Measurements from ENCODE around the gene SOS1. TPM values are rescaled to one million over a fixed set of nuclear protein-coding genes. Genes with fewer than 3 reads are reported as not detected.

Gene SOS1
- total and polyA plus RNA-seq, 9 donors, result 14.4 to 70.1 (median 41.8) TPM

- Histone ChIP-seq H3K4me1 (ENCODE audit: insufficient read depth) (no peaks in the 10 kb centered on the region), H3K27ac (no peak overlapping the region), H3K4me3 (no peak overlapping the region), H3K36me3 (no peaks in the 10 kb centered on the region), H3K9me3 (no peaks in the 10 kb centered on the region), H3K27me3 (no peaks in the 10 kb centered on the region)
- no peak for DNase-seq
- TF ChIP-seq EP300 (IDR thresholded peaks at IDR 0.05), result no peak
- no peak for TF ChIP-seq POLR2A (IDR thresholded peaks at IDR 0.05)
- no peak for TF ChIP-seq CTCF (IDR thresholded peaks at IDR 0.05)
- intact Hi-C loops (cut with DNase I), result no loop called here
- WGBS, 3 donors, result 82 to 91% (median 90%) methylated on average over 4 of the region's 4 CpGs
Observed at GRCh38 chr2:39024833-39025232, 96.0 kb downstream of the SOS1 start.

GRCh38 chr2:39023649-39024048 lies 97.2 kb downstream of the SOS1 start:
- Histone ChIP-seq H3K9me3 (no peaks in the 10 kb centered on the region), H3K4me3 (no peak overlapping the region), H3K36me3 (no peaks in the 10 kb centered on the region), H3K4me1 (ENCODE audit: insufficient read depth) (no peaks in the 10 kb centered on the region), H3K27me3 (no peaks in the 10 kb centered on the region), H3K27ac (no peak overlapping the region)
- intact Hi-C loops (cut with DNase I), result no loop called here
- no peak for DNase-seq
- TF ChIP-seq POLR2A (IDR thresholded peaks at IDR 0.05) (no peak), EP300 (IDR thresholded peaks at IDR 0.05) (no peak), CTCF (IDR thresholded peaks at IDR 0.05) (no peak)
- WGBS, 3 donors, result 44 to 50% (median 46%) methylated on average over 3 of the region's 3 CpGs

DNA sequence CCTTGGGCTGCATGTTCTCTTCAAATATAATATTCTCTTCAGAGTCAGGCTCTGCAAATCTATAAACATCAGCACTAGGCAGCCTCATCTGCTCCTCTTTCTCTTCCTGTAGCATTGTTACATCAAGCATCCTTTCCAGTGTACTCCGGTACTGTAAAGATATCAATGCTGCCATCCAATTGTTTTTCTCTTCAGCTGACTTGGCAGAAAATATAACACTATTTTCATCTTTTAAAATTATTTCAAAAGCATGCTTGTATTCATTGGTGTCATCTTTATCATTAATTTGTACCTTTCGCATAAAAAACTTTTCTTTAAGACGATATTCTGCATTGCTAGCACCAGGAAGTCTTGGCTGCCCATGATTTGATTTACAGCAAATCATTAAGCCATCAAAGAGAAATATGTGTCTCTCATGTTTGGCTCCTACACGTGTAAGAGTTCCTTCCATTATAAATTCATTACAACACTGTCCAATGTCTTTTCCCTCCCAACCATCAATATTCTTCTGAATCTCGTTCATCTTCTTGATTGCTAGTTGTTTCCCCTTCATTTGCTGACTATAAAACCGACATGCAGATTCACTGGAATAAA lies 98.1 kb downstream of the SOS1 start:
- DNase-seq, result no peak
- no peaks in the 10 kb centered on the region for H3K27me3 ChIP-seq
- no peaks in the 10 kb centered on the region for H3K4me1 ChIP-seq (ENCODE audit: insufficient read depth)
- 59 to 71% (median 66%) methylated on average over 6 of the region's 6 CpGs for WGBS, 3 donors
- peak overlapping the region in 1 of 2 donors; percentile 12 for H3K27ac ChIP-seq
- H3K9me3 ChIP-seq, result no peaks in the 10 kb centered on the region
- intact Hi-C loops (cut with DNase I), result no loop called here
- no peak overlapping the region for H3K4me3 ChIP-seq
- no peaks in the 10 kb centered on the region for H3K36me3 ChIP-seq
- TF ChIP-seq CTCF (IDR thresholded peaks at IDR 0.05), result no peak
- no peak for TF ChIP-seq POLR2A (IDR thresholded peaks at IDR 0.05)
- TF ChIP-seq EP300 (IDR thresholded peaks at IDR 0.05), result no peak

DNA sequence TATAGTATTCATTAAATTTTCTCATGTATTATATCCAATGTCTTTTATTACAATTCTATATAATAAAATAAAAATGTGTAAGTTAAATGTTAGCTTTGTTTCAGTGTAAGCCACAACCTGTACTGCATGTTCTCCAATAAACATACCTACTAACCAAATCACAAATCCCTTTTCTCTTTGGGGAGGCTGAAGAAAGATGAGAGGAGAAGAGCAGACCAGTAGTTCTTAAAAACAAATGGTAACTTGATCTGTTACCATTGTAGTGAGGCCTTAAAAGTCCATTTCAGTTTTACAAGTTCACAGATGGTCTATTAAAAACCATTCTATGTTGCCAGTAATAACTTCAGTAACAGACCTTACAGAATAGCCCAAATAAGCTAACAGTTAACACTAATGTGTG lies 100.5 kb downstream of the SOS1 start:
- DNase-seq, result no peak
- intact Hi-C loops (cut with DNase I), result no loop called here
- TF ChIP-seq CTCF (IDR thresholded peaks at IDR 0.05) (no peak), POLR2A (IDR thresholded peaks at IDR 0.05) (no peak), EP300 (IDR thresholded peaks at IDR 0.05) (no peak)
- Histone ChIP-seq H3K27ac (peak overlapping the region in 1 of 2 donors; percentile 69), H3K9me3 (no peaks in the 10 kb centered on the region), H3K36me3 (no peaks in the 10 kb centered on the region), H3K4me3 (no peak overlapping the region), H3K4me1 (ENCODE audit: insufficient read depth) (peaks cover 5% of the 10 kb centered on the region), H3K27me3 (no peaks in the 10 kb centered on the region)

All from ovary (tissue), 9 donors.